Natural killer cell treated with Interleukin-12 subunit alpha and Interleukin-12 subunit beta and Interleukin-15 and Interleukin-18, amount 100 ng/mL, for 72 hours (primary cell): ENCODE data around the gene WDR46. TPM values are rescaled to one million over a fixed set of nuclear protein-coding genes. Genes with fewer than 3 reads are reported as not detected.
A peak's percentile ranks its signal among the peaks of the same experiment; 100 is the strongest.

Source experiments
- ATAC-seq, 2 donors: fragments of 150-1000 bp; cut with Tn5 transposase in 1 of 2; sonication (Bioruptor Pico), chemical (Tn5 transposase) in 1 of 2; 2 replicates each; pipeline ENCODE4 v1.10.0; 2021
- DNase-seq: peaks from one replicate; pipeline ENCODE4 v3.0.0; 2022; ENCODE audit warnings: low spot score
- H3K27ac Mint-ChIP-seq, 2 donors: 1 replicate in 1 of 2; 2 replicates in 1 of 2; pipeline ENCODE4 v1.8.0; 2022; ENCODE audit warnings: mixed read lengths in 2 of 2, mild to moderate bottlenecking in 1 of 2, moderate library complexity in 1 of 2
- H3K27me3 Mint-ChIP-seq, 2 donors: 1 replicate in 1 of 2; 2 replicates in 1 of 2; pipeline ENCODE4 v1.8.0; 2022; ENCODE audit warnings: mixed read lengths in 2 of 2
- H3K36me3 Mint-ChIP-seq: one replicate; pipeline ENCODE4 v1.8.0; 2022; ENCODE audit warnings: mixed read lengths
- H3K4me1 Mint-ChIP-seq, 2 donors: 1 replicate in 1 of 2; 2 replicates in 1 of 2; pipeline ENCODE4 v1.8.0; 2022; ENCODE audit warnings: low read depth in 2 of 2, mixed read lengths in 2 of 2, mild to moderate bottlenecking in 1 of 2
- H3K4me3 Mint-ChIP-seq: one replicate; pipeline ENCODE4 v1.8.0; 2022; ENCODE audit warnings: mixed read lengths
- H3K9me3 Mint-ChIP-seq: 2 replicates; pipeline ENCODE4 v1.8.0; 2022; ENCODE audit warnings: mixed read lengths
- total RNA-seq, 2 donors: library from RNA; stranded (reverse); gene quantifications; one replicate each; pipeline ENCODE4 v1.2.3, GENCODE V29; 2022

WDR46 gene
- total RNA-seq, 2 donors from 2014 or later = 81.8 to 148 TPM

DNA sequence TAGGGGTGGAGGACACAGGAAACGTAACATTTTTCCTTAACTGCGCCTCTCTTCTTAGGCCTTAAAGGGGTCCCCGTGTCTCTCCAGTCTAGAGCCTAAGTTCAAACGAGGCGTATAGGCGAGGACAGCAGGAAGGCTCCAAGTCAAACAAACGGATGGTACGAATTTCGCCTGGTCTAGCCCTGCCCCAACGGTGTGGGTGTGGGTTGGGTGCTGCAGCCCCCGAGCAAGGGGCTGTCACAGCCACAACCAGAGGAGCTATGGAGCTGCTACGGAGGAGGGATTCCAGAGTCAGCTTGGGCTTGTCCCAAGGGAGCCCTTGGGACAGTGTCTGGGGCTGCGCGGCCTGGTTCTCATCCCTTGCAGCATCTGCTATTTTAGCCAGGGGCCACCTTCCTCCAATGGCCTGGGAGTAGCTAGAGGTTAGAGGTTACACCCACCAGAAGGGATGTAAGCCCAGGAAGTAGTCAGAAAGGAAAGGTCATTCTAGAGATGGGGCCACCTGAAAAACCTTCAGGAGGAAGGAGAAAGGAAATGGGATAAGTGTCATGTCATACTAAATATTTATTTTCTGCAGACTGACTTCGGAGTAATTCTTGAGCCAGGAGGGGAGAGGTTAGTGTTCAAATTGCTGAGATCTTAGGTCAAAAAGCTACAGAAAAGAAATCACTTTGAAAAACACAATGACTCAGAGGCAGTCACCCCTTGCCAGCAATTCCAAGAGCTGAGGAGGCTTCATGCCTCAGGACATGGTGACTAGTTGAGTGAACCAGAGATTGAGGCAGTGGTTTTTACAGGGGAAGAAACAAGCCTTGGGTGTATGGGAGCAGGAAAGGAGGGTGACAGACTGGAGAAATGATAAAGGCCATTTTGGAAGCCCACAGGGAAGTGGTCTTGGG lies 39.1 kb downstream of the WDR46 start:
- no peaks in the 10 kb centered on the region for H3K9me3 Mint-ChIP-seq
- H3K4me3 Mint-ChIP-seq = peak overlapping the region; percentile 97
- H3K27me3 Mint-ChIP-seq = no peaks in the 10 kb centered on the region
- peaks cover 29 to 31% of the 10 kb centered on the region in 2 donors for H3K4me1 Mint-ChIP-seq
- ATAC-seq = no peak
- no peak for DNase-seq
- H3K36me3 Mint-ChIP-seq = peaks cover 16% of the 10 kb centered on the region
- H3K27ac Mint-ChIP-seq = peak overlapping the region; percentile 96 to 98

GRCh38 chr6:33248932-33249731 lies 39.9 kb downstream of the WDR46 start:
- no peaks in the 10 kb centered on the region for H3K9me3 Mint-ChIP-seq
- ATAC-seq (peak; percentile 94 to 96), DNase-seq (peak; percentile 99)
- no peaks in the 10 kb centered on the region for H3K27me3 Mint-ChIP-seq
- peak overlapping the region; percentile 97 for H3K4me3 Mint-ChIP-seq
- peaks cover 16% of the 10 kb centered on the region for H3K36me3 Mint-ChIP-seq
- H3K4me1 Mint-ChIP-seq = peaks cover 29 to 31% of the 10 kb centered on the region in 2 donors
- peak overlapping the region; percentile 96 to 98 for H3K27ac Mint-ChIP-seq

GRCh38 chr6:33248643-33248931 lies 40.5 kb downstream of the WDR46 start:
- DNase-seq = peak; percentile 60
- peaks cover 0 to 4% of the 10 kb centered on the region in 2 donors for H3K27me3 Mint-ChIP-seq
- peak overlapping the region; percentile 97 for H3K4me3 Mint-ChIP-seq
- peaks cover 16% of the 10 kb centered on the region for H3K36me3 Mint-ChIP-seq
- peak overlapping the region; percentile 96 to 98 for H3K27ac Mint-ChIP-seq
- H3K9me3 Mint-ChIP-seq = no peaks in the 10 kb centered on the region
- no peak for ATAC-seq
- H3K4me1 Mint-ChIP-seq = peaks cover 29 to 31% of the 10 kb centered on the region in 2 donors

- Mint-ChIP-seq H3K27ac (peak overlapping the region; percentile 96 to 98), H3K27me3 (peaks cover 0 to 8% of the 10 kb centered on the region in 2 donors), H3K36me3 (peaks cover 16% of the 10 kb centered on the region), H3K4me3 (peak overlapping the region; percentile 97), H3K4me1 (peaks cover 29 to 31% of the 10 kb centered on the region in 2 donors), H3K9me3 (no peaks in the 10 kb centered on the region)
- DNase-seq (peak; percentile 92), ATAC-seq (peak; percentile 54 to 61)
Observed at GRCh38 chr6:33247977-33248642, 40.9 kb downstream of the WDR46 start.

- H3K27ac Mint-ChIP-seq = no peak overlapping the region
- H3K36me3 Mint-ChIP-seq = no peaks in the 10 kb centered on the region
- ATAC-seq (no peak), DNase-seq (no peak)
- peaks cover 22 to 26% of the 10 kb centered on the region in 2 donors for H3K27me3 Mint-ChIP-seq
- peaks cover 10 to 12% of the 10 kb centered on the region in 2 donors for H3K4me1 Mint-ChIP-seq
- H3K4me3 Mint-ChIP-seq = no peak overlapping the region
- H3K9me3 Mint-ChIP-seq = no peaks in the 10 kb centered on the region
Observed at GRCh38 chr6:33243476-33243875, 45.6 kb downstream of the WDR46 start.

DNA sequence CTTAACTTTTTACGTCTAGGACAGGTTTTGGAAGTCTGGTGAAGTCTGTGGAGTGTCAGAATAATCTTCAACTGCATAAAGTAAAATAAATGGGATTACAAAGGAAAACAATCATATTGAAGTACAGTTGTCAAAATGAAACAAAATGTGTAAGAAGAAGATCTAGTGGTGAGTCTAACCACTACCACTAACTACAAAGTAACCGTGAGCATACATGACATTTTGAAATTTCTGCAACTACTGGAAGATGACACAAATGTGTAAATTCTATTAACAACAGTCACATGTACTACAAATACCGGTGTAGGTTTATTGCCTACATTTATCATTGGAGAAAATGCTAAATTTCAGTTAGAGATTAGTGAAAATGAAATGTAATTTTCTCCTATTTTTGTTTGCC lies 47.1 kb downstream of the WDR46 start:
- H3K36me3 Mint-ChIP-seq = no peaks in the 10 kb centered on the region
- H3K4me3 Mint-ChIP-seq = peak overlapping the region; percentile 56
- H3K27me3 Mint-ChIP-seq = peaks cover 22 to 26% of the 10 kb centered on the region in 2 donors
- ATAC-seq = peak in 1 of 2 donors; percentile 80
- H3K4me1 Mint-ChIP-seq = peaks cover 7 to 8% of the 10 kb centered on the region in 2 donors
- no peaks in the 10 kb centered on the region for H3K9me3 Mint-ChIP-seq
- H3K27ac Mint-ChIP-seq = no peak overlapping the region
- no peak for DNase-seq

DNA sequence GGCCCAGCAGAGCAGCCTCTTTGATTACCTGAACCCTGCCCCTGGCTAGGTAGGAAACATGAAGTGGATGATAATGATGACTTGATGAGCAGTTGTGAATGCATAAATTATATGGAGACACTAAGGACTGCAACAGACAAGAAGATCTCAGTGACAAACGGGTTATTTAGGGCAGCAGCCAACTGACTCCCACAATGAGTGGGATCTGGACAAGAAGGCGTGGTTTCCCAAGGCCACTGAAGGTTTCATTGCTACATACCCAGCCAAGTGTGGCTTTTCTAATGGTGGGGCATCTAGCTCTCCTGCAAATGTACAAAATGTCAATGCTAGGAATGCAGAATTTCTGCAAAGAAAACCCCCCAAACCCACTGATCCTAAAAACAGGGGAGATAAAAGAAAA lies 51.3 kb downstream of the WDR46 start:
- Mint-ChIP-seq H3K4me1 (peaks cover 7 to 8% of the 10 kb centered on the region in 2 donors), H3K27me3 (peaks cover 35 to 51% of the 10 kb centered on the region in 2 donors), H3K36me3 (no peaks in the 10 kb centered on the region), H3K4me3 (no peak overlapping the region), H3K9me3 (no peaks in the 10 kb centered on the region), H3K27ac (no peak overlapping the region)
- DNase-seq (no peak), ATAC-seq (no peak)

DNA sequence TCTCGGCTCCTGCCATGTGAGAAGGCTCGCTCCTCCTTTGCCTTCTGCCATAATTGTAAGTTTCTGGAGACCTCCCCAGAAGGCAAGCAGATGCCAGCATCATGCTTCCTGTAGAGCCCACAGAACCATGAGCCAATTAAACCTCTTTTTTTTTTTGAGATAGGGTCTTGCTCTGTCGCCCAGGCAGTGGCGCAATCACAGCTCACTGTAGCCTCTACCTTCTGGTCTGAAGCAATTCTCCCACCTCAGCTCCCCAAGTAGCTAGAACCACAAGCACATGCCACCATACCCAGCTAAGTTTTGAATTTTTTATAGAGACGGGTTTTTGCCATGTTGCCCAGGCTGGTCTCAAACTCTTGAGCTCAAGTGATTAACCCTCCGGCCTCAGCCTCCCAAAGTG lies 52.2 kb downstream of the WDR46 start:
- peaks cover 30 to 48% of the 10 kb centered on the region in 2 donors for H3K27me3 Mint-ChIP-seq
- ATAC-seq (no peak), DNase-seq (no peak)
- peaks cover 2% of the 10 kb centered on the region in 2 donors for H3K4me1 Mint-ChIP-seq
- no peaks in the 10 kb centered on the region for H3K9me3 Mint-ChIP-seq
- no peaks in the 10 kb centered on the region for H3K36me3 Mint-ChIP-seq
- no peak overlapping the region for H3K27ac Mint-ChIP-seq
- no peak overlapping the region for H3K4me3 Mint-ChIP-seq

GRCh38 chr6:33236328-33236727 lies 52.7 kb downstream of the WDR46 start:
- Mint-ChIP-seq H3K27me3 (peaks cover 32 to 52% of the 10 kb centered on the region in 2 donors), H3K4me3 (no peak overlapping the region), H3K4me1 (peaks cover 0 to 2% of the 10 kb centered on the region in 2 donors), H3K27ac (no peak overlapping the region), H3K9me3 (no peaks in the 10 kb centered on the region), H3K36me3 (no peaks in the 10 kb centered on the region)
- no peak for ATAC-seq
- DNase-seq = no peak

- DNase-seq (no peak), ATAC-seq (no peak)
- Mint-ChIP-seq H3K27ac (no peak overlapping the region), H3K36me3 (no peaks in the 10 kb centered on the region), H3K4me1 (peaks cover 0 to 4% of the 10 kb centered on the region in 2 donors), H3K27me3 (peaks cover 31 to 53% of the 10 kb centered on the region in 2 donors), H3K4me3 (no peak overlapping the region), H3K9me3 (no peaks in the 10 kb centered on the region)
Observed at GRCh38 chr6:33235221-33235634, 53.8 kb downstream of the WDR46 start.

Other genes with a start within 250 kb of the WDR46 start
- gene HLA-DPA1, start 215.6 kb downstream of the WDR46 start, total RNA-seq = 100 to 1,000 TPM in 1 of 2 donors, 10 to 100 TPM in 1; 33.8 to 145 TPM
- gene HLA-DPB1, start 213.2 kb downstream of the WDR46 start, total RNA-seq = 10 to 100 TPM; 14.7 to 93.6 TPM
- gene COL11A2, start 96.8 kb downstream of the WDR46 start, total RNA-seq = 1 to 10 TPM; 1.1 to 1.3 TPM
- 10 to 100 TPM; 43.9 to 50.4 TPM for gene RXRB, start 88.6 kb downstream of the WDR46 start, total RNA-seq
- gene SLC39A7, start 88.4 kb downstream of the WDR46 start, total RNA-seq = 100 to 1,000 TPM in 1 of 2 donors, 10 to 100 TPM in 1; 91.5 to 102 TPM
- gene HSD17B8, start 84.6 kb downstream of the WDR46 start, total RNA-seq = 1 to 10 TPM; 3.3 to 6.2 TPM
- gene RING1, start 80.7 kb downstream of the WDR46 start, total RNA-seq = 10 to 100 TPM; 31.1 to 35.5 TPM
- gene VPS52, start 17.4 kb downstream of the WDR46 start, total RNA-seq = 10 to 100 TPM; 48.6 to 76.5 TPM
- gene RPS18, start 17.2 kb downstream of the WDR46 start, total RNA-seq = 1,000 to 10,000 TPM; 1,431 to 1,446 TPM
- gene B3GALT4, start 12.1 kb downstream of the WDR46 start, total RNA-seq = 10 to 100 TPM; 10.1 to 11.2 TPM
- gene PFDN6, start 362 bp upstream of the WDR46 start, total RNA-seq = 10 to 100 TPM; 72.0 to 76.8 TPM
- gene RGL2, start 9.7 kb upstream of the WDR46 start, total RNA-seq = 10 to 100 TPM; 38.1 to 51.4 TPM
- 100 to 1,000 TPM; 243 to 346 TPM for gene TAPBP, start 24.8 kb upstream of the WDR46 start, total RNA-seq
- 10 to 100 TPM in 1 of 2 donors, 1 to 10 TPM in 1; 6.9 to 13.2 TPM for gene ZBTB22, start 28.5 kb upstream of the WDR46 start, total RNA-seq
- gene DAXX, start 33.7 kb upstream of the WDR46 start, total RNA-seq = 10 to 100 TPM; 80.5 to 99.5 TPM
- gene KIFC1, start 102.6 kb upstream of the WDR46 start, total RNA-seq = 100 to 1,000 TPM in 1 of 2 donors, 10 to 100 TPM in 1; 52.9 to 115 TPM
- 10 to 100 TPM; 46.5 to 66.6 TPM for gene PHF1, start 121.8 kb upstream of the WDR46 start, total RNA-seq
- gene CUTA, start 128.9 kb upstream of the WDR46 start, total RNA-seq = 100 to 1,000 TPM; 106 to 156 TPM
- 10 to 100 TPM; 17.7 to 77.0 TPM for gene SYNGAP1, start 130.8 kb upstream of the WDR46 start, total RNA-seq
- gene ZBTB9, start 165.3 kb upstream of the WDR46 start, total RNA-seq = 10 to 100 TPM; 10.9 to 25.4 TPM